ENCODE data around the gene FAM171A2.

The FAM171A2 gene

GRCh38 chr17:44363613-44364159 is at the start of gene FAM171A2:
Gene FAM171A2, minus strand, starts transcription at chr17:44363853. Its CDS starts 139 bp downstream, at chr17:44363714.
- peak; percentile 77 for DNase-seq

DNA sequence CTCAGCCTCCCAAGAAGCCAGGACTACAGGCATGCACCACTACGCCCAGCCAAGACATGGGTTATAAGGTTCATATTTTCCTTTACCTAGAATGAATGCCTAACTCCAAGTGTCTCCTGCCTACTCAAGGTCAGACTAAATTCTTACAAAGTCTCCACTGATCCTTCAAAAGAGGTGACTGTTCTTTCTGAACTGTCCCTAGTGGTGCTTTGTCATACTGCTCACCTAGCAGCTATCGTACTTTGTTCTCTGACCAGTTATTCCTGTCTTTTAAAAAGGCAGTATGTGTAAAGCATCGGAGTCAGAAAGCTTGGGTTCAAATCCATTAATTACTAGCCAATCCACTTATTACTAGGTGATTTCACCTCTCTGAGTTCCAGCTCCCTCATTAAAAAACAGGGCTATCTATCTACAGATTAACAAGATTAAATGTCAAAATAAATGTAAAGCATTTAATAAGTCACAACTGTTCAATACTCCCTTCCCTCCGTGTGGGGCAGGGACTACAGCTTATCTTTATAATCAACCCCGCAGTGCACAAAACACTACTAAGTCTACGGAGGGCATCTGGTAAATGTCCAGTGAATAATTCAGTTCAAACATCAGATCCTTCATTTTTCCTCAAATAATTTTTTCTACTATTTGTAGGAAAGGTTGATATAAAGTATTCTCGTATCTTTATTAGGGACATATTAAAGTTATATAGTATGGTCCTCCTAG is 45.8 kb upstream of the FAM171A2 start:
- no peak for DNase-seq

DNA sequence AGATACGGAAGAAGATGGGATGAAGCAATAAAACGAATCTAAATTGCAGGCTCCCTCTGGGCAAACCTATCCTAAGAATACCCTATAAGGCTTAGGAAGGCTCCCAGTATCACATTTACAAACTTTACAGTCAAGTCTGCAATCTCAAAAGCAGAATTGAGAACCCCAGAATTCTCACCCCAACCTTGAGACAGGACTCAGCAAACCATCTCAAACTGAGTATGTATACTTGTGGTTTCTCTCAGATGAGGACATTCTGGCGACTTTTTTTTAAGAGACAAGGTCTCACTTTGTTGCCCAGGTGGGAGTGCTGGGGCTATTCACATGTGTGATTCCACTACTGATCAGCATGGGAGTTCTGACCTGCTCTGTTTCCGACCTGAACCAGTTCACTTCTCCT is 45.1 kb upstream of the FAM171A2 start:
- DNase-seq: no peak

DNA sequence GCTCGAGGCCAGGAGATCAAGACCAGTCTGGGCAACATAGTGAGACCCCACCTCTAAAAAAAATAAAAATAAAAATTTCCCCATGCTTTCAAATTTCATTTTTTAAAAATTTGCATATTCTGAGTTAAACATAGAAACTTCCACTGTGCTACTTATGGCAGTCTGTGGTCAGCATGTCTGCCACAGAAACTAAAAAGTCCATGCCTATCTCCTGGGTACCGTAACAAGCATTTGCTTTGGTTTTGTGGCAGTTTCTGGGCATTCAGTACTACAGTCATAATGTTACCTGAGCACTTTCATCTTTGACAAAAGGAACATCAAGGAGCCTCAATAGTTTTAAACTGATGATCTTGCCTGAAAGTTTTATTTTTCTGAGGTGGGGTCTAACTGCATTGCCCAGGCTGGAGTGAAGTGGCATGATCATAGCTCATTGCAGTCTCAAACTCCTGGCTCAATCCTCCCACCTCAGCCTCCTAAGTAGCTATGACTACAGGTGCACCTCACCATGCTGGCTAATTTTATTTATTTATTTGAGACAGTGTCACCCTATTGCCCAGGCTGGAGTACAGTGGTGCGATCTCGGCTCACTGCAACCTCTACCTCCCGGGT is 39.0 kb upstream of the FAM171A2 start:
- no peak for DNase-seq

GRCh38 chr17:44400226-44400847 is 36.7 kb upstream of the FAM171A2 start:
- no peak for DNase-seq

DNA sequence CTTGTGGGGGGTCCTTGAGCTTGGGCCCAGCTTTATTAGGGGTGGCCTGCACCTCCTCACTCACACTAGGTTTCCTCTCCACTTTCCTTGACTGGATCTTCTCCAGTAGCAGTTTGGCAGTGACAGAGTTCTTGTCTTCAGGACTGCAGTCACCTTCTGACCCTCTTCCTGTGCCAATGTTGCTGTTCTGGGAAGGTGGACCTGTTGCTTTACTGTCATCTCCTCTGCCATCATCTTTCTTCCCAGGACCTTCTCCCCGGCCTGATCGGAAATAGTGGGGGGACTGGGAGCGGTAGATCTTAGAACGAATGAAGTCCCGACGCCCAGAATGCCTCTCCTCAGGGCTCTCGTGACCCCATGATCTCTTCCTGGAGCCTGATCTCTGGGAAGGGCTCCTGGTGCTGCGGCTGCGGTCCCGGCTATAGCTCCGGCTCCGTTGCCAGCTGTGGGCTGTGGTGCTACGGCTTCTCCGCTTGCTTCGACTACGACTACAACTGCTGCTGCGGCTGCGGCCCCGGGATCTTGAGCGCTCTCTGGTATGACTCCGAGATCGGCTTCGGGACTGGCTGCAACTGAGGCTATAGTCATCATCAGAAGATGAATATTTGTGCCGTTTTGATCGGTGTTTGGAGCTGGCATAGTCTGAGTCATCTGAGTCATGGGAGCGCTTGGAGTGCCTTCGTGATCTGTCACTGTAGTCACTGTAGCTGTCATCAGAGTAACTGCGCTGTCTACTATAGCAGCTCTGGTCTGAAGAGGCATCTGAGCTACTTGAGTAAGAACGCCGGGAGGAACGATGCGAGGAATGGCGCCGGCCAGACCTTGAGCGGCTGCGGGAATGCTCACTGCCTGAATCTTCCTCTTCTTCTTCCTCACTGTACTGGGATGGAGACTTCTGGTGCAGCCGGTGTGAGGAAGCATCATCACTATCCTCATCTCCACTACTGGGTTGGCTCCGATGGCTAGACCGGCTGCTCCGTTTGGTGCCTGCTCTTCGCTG is 35.3 kb upstream of the FAM171A2 start:
- DNase-seq: no peak

GRCh38 chr17:44397479-44398440 is 34.1 kb upstream of the FAM171A2 start:
- DNase-seq: no peak

GRCh38 chr17:44396946-44397345 is 33.3 kb upstream of the FAM171A2 start:
- no peak for DNase-seq

DNA sequence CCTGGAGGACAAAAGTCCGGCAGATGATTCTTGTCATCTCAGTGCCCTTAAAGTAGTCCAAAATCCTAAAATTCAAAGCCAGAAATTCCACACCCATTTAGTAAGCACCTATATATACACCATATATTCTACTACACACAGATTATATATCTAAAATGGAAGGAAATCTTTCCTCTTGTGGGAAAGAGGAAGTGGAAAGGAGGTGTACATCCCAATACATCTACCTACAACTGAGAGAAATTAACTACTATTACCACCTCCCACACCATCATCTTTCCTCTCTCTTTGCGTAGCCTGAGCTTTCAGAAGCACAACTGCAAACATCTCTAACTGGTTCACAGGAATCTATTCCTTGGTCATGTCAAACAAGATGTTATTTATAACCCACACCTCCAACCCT is 31.2 kb upstream of the FAM171A2 start:
- no peak for DNase-seq

DNA sequence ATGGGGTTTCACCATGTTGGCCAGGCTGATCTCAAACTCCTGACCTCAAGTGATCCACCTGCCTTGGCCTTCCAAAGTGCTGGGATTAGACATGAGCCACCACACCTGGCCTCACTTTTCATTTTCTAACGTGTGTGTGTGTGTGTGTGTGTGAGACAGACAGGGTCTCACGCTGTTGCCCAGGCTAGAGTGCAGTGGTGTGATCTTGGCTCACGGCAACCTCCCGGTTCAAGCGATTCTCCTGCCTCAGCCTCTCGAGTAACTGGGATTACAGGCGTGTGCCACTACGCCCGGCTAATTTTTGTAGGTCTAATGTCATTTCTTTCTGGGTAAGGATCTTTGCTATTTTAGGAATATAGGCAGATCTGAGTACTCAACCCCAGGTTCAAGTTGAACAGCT is 30.5 kb upstream of the FAM171A2 start:
- DNase-seq: peak; percentile 14

DNA sequence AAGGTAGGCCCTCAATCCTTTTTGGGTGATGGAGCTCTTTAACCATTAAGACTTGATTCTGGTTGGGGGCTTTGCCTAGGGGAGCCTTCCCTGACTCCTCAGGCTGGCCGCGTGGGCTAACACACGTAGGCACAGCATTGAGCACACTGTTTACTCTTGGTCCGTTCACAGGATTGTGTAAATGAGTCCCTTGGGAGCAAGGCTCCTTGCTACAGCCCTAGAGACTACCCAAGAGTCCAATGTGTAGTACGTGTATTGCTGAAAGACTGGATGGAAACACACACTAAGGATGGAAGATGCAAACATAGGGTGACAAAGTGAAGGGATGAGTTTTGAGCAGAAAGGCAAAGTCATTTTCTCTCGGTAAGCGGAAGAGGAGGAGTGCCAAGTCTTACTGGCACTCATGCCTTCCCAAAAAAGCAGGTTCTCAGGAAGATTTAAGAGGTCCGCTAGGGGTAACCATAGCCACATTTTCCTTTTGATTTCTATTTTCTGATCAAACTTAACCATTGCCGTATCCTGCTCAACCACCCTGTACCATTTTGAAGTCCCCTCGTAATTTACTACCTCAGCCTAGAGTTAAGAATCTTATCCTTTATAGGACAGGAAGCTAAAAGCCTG is 26.7 kb upstream of the FAM171A2 start:
- no peak for DNase-seq

- no peak for DNase-seq
Observed at GRCh38 chr17:44389723-44390202, 26.1 kb upstream of the FAM171A2 start.

DNA sequence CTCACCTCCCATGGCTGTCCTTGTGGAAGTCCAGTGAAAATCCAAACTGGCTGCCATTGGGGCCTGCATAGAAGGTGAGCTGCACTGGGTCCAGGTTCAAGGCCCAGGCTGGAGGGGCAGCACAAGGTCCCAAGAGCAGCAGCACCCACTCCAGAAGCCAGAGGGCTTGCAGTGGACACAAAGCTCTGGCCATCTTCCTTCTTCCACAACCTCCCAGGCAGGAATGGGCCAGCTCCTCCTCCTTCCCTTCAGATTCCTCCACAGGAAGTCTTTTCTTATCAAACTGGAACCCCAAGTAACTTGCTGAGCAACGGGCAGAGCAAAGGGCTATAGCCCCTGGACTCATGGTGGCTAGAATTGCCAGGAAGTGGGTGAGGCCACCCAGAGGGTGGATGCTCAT is 25.6 kb upstream of the FAM171A2 start, which contains the start of gene ITGA2B:
ITGA2B (minus strand) TSS at position 369 of the 400 bp plus-strand sequence; CDS start at position 193, 176 bp downstream.
- DNase-seq: no peak

- no peak for DNase-seq
Observed at GRCh38 chr17:44387804-44388203, 24.2 kb upstream of the FAM171A2 start.

DNA sequence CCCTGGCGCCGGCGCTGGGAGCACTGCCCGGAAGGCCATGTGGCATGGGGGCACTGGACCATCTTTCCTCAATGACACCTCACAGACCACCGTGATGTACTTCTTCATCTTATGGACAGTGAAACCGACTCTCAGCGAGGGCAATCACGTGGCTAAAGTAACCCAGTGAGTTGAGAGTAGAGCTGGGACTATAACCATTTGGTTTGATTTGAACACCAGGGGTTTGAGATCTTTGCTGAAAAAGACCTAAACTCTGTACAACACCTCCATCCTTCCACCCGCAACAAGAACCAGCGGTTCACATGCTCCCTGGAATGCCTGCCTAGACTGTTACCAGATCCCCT is 22.5 kb upstream of the FAM171A2 start:
- DNase-seq: no peak

DNA sequence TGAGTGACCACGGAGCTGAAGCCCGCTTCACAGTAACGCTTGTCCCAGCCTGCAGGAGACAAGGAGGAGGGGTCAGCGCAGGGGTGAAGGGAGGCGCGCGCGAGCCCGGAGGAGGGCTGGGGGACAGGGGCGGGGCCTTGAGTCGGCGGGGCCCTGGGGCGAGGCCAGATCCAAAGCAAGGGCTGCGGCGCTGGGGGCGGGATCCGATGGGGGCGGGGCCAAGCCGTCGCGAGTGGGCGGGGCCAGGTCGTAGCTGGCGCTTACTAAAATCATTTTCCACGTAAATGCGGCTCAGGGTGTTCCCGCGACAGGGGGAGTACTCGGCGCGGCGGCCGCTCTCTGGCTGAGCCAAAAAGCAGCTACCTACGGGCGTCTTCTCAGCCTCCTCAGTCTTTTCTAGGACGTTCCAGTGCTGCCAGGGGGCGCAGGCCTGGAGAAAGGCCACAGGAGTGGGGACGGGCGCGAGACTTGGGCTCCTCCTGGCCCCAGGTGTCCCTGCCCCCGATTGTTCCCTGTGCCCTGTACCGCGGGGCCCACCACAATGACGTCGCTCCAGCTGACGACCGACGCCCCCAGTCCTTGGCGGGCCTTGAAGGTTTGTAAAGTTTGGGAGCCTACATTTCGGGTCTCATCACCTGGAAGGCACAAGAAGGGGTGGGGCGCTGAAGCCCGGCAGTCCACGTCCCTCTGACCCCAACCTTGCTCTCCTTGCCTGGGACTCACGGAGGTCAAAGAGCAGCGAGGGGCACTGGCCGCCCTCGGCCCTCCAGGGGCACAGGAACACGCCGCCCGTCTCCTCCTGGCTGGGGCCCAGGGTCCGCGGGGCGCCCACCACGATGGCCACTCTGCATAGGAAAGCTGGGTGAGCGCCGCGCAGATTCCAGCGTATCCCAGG is 21.9 kb upstream of the FAM171A2 start:
- peak; percentile 92 for DNase-seq

DNA sequence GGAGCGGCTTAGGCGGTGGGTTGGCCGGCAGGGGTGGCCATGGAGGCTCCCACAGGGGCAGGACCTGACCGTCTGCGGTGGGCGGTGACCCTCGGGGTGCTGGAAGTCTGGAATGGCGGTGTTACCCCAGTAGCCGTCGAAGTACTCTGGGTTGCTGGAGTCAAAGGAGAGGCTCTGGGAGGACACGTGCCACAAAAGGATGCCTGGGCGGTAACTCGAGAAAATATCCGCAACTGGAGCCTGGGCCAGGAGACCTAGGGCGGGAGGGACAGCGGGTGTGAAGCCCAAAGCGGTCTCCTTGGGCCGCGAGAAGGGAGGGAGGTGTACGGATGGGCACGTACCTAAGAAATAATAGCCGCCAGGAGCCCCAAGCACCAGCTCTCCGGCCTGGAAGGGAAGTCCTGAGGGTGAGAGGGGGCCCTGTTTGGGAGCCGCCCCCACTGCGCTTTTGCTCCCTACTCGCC is 21.2 kb upstream of the FAM171A2 start:
- DNase-seq: no peak

DNA sequence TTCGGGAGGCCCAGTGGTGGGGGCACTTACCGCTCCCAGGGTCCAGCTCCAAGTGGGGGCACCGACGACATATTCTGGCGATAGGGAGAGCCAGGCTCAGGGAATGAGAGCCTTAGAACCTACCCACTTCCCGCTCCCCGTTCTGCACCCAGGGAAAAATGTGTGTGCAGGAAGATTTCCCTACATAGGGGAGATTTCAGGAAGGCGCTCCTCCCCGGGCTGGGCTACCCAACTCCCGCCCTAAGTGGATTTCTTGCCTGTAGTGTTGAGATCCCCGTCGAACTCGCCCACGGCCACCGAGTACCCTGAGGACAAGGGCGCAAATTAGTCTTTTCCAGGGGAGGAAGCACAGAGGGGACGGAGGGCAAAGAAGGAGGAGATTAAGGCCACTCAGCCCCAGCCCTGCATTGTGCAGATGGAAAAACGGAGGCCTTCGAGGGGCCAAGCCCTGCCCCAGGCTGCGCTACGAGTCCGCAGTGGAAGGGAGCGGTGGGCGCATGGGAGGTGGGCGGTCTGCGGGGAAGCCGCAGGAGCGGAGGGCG is 20.7 kb upstream of the FAM171A2 start:
- DNase-seq: no peak

DNA sequence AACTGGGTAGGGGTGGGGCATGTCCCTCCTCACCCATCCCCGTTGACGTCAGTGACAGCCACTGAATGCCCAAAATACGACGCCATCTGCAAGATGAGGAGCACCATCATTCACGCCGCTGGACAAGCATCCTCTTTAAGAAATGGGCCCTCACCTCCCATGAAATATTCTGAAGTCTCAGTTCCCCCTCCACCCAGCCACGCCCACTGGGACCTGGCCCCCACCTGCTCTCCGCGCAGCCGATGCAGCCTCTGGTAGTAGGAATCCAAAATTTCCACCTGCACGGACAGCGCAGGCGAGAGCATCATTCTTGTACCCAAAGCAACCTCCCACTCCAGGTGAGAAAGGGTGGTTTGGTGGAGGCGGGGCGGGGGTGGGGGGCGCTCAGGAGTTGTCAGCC is 20.2 kb upstream of the FAM171A2 start:
- no peak for DNase-seq
